NCI-H82 (cell line): ENCODE measurements around the gene KXD1.
"Not testable (repeated sequence)": the region's sequence is repeated elsewhere in the genome, so short reads cannot be mapped to it uniquely, and the experiment has no call there.

Experiments used
- DNase-seq: peaks from one replicate; lab custom pipeline; 2025; lab: John Stamatoyannopoulos, UW

The KXD1 gene

DNA sequence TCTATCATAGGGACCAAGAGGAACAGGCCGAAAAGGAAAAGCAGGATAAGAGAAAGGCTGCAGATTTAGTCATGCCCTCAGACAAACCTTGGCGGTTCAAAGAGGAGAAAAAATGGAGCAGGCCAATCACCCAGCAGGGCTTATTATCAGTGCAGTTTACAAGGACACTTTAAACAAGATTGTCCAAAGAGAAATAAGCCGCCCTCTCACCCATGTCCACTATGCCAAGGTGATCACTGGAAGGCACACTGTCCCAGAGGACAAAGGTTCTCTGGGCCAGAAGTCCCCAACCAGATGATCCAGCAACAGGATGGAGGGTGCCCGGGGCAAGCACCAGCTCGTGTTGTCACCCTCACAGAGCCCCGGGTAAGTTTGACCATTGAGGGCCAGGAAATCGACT, 22.6 kb downstream of the KXD1 start:
- DNase-seq: no peak

DNA sequence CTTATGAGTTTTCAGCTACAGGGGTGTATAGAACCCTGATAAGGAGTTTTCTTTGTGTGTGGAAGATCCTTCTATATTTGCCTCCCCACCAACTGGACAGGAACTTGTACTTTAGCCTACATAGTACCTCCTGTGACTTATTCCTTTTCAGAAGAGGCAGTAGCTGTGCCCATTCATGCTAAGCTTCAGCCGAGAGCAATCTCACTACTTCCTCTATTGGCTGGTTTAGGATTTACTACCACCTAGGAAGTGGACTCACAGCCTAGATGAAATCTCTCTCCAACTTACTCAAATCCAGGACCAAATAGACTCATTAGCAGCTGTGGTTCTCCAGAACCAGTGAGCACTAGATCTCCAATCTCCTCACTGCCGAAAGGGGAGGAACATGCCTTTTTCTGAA, 28.6 kb downstream of the KXD1 start:
- DNase-seq: no peak

DNA sequence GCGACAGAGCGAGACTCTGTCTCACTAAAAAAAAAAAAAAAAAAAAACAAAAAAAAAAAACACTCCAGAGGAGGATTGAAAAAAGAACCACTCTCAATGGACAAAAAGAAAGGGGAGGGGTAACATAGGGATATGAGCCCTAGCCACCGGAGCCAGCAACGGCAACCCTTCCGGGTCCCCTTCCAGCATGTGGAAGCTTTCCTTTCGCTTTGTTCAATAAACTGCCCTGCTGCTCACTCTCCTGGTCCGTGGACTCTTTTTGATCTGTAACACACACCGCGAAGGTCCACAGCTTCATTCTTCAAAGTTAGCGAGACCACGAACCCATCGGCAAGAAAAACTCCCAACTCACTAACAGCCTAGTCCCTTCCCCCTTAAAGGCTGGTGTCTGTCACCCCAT, 29.9 kb downstream of the KXD1 start:
- DNase-seq: no peak

DNA sequence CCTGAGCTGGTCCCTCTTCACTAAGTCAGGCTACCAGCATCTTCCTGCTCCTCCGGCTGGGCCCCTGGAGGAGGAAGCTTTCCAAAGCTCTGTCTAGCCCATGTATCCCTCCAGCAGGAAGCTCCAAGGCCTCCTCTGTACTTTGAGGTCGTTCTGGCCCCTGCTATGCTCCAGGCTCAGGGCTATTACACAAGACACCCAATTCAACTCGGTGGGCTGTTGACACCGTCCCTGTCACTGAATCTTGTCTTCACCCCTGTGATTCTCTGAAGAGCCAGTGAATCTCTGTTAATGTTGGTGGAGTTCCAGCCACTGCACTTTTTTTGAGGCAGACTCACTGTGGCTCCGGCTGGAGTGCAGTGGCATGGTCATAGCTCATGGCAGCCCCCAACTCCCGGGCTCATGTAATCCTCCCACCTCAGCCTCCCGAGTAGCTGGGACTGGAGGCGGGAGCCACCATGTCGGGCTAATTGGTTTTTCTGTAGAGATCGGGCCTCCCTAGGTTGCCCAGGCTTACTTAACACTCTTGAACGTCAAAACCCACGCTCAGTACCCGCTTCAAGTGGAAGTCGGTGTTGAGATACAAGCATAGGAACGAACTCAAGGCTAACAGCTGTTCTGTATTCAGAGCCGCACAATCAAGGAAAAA, 30.4 kb downstream of the KXD1 start:
- peak; percentile 93 for DNase-seq

DNA sequence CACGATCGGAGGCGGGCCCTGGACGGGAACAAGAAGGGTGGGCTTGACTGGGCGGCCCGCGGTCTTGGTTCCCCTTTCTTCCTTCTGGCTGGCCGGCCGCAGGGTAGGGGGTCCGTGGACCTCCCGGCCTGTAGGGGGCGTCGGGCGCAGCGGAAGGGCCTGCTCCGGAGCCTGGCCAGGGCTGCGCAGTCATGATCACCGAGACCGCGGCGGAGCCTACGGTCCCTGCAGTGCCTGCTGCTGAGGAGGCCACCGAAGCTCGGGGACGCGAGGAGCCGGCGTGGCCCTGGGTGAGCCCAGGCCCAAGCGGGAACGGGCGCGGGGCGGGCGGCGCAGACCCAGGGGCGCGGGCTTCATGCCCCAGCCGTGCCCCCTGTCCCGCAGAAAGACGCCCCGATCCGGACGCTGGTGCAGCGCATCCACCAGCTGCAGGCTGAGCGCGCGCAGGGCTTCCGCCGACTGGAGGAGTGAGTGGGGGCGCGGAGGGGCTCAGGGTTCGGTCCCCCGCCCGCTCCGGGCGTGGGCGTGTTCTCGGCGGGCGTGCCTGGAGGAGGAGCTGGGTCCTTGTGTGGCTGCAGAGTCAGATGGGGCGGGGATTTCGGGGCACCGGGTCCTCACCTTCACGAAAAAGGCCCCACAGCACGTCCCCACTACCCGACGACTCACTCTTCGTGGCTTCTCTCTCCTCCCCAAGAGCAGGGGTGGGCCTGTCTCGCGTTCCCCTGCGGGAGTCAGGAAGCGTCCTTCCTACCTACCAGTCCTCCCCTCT, 31.1 kb downstream of the KXD1 start, which contains the start of gene REX1BD:
Gene REX1BD, plus strand, starts transcription at position 188 of the 769 bp plus-strand sequence. Its CDS starts 4 bp downstream, at position 192.
- DNase-seq: peak; percentile 95

DNA sequence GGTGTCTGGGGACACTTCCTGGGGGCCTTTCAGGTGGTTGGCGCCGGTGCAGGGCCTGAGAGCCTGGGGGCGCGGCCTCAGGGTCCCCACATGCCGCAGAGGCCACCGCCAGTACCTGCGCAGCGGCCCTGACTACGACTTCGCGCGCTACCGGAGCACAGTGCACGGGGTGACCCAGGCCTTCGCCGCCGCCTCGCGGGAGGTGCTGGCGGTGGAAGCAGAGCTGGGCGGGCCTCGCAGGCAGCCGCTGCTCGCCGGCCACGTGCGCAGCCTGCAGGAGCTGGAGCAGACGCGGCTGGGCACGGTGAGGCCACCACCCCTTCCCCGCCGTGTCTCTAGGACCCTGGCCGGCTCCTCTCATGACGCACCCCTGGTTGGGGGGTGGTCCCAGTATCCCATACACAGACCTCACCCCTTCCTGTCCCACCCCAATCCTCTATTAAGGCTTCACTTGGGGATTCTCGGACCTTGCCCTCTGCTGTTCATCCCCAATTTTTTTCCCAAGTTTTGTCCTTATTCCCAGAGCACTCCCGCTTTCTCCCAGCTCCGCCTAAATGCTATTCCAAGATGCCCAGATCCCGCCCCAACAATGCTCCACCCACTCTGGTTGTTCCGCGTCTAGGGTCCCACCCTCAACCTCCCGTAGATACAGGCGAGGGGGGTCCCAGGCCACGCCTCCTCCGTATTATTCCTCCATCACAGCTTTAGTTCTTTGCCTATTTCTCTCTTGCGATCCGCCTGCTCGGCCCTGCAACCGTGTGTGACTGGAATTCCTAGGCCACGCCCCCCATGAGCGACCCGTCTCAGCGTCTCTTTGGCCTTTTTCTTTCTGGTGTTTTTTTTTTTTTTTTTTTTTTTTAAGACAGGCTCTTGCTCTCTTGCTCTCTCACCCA, 32.0 kb downstream of the KXD1 start:
- peak; percentile 99 for DNase-seq

DNA sequence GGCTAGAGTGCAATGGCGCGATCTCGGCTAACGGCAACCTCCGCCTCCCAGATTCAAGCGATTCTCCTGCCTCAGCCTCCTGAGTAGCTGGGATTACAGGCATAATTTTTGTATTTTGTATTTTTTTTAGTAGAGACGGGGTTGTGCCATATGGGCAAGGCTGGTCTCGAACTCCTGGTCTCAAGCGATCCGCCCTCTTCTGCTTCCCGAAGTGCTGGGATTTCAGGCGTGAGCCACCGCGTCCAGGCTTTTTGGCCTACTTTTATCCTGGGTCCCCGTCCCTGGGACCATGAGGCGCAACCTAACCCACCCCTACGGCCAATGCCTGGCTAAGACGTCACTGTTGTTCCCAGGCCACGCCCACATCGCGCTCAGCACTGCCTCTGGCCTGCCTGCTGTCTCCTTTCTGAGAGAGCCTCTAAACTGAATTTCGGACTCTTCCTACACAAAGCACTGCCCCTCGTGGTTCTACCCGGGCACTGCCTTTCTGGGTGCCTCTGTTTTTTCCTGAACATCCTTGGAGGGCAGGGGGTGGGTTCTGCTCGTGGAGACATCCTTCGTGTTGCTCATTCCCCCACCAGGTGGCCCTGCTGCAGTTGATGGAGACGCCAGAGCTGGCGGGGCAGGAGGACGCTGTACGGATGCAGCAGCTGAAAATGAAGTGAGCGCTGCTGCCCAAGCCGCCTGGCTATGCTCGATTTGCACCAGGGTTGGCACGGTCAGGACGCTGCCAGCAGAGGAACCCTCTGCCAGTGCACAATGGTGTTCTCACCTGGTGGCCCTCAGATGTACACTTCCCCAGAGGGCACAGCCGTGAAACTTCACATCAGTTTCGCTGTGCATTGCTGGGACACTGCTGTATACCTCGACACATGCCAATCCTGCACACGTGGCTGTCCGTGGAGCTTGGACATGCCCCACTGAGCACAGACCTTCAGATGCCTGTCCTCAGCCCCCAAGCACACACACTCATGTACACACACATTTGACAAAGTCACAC, 32.9 kb downstream of the KXD1 start:
- peak; percentile 99 for DNase-seq

DNA sequence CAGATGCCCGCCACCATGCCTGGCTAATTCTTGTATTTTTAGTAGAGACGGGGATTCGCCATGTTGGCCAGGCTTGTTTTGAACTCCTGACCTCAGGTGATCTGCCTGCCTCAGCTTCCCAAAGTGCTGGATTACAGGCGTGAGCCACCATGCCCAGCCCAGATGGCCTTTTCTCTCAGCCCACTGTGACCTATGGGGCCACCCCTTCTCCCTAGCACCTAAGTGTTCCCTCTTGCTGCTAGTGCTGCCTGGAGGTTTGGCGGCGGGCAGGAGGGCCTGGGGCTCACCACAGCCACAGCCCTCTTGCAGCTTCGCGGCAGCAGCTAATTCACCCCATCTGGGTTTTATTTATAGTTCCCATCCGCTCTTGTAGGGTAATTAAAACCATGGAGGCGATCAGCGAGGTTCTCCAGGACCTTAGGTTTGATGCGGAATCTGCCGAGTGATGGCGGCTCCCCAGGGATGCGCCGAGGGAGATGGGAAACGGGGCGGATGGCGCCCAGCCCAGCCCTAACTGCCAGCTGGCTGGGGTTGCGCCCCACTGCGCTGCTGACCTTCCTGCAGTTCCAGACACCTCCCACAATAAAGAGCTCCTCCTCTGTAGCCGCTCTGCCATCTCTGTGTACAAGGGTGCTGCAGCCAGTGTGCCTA, 34.2 kb downstream of the KXD1 start:
- no peak for DNase-seq

DNA sequence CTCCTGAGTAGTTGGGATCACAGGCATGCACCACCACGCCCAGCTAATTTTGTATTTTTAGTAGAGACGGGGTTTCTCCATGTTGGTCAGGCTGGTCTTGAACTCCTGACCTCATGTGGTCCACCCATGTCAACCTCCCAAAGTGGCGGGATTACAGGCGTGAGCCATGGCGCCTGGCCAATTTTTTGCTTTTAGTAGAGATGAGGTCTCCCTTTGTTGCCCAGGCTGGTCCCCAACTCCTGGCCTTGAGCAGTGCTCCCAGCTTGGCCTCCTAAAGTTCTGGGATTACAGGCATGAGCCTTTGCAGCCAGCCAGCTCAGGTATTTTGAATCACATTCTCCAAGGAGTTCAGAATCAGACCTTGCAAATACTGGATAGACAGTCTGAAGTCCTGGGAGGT, 35.1 kb downstream of the KXD1 start:
- DNase-seq: not testable (repeated sequence)

DNA sequence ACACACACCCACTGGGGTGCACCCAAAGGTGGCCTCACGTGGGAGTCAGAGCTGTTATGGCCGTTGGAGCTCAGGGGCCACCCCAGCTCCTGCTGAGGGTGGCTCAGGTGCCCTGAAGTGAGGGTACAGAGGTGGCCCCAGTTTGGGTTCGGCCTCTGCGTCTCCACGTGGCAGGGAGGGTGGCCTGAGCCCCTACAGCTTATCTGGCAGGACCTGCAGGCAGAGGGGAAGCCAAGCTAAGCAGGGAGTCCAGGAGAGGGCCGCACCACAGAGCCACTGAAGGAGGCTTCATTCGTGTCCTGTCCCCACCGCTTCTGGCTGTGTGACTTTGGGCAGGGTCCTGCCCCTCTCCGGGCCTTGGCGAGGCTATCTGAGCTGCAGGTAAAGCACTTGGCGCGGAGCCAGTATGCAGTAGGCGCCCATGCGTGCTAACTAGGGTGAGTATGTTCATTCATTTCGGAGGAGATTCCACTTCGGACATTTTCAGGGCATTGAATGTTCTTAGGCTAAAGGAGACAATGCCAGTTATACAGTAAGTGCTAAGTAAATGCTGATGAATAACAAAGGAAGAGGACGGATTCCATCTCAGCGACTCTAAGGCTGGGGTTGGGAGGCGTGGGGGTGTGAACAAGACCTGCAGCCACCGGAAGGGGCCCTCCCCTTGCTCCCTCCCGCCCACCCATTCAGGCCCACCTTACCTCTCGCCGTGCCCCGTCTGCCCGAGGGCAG, 35.9 kb downstream of the KXD1 start:
- peak; percentile 65 for DNase-seq

DNA sequence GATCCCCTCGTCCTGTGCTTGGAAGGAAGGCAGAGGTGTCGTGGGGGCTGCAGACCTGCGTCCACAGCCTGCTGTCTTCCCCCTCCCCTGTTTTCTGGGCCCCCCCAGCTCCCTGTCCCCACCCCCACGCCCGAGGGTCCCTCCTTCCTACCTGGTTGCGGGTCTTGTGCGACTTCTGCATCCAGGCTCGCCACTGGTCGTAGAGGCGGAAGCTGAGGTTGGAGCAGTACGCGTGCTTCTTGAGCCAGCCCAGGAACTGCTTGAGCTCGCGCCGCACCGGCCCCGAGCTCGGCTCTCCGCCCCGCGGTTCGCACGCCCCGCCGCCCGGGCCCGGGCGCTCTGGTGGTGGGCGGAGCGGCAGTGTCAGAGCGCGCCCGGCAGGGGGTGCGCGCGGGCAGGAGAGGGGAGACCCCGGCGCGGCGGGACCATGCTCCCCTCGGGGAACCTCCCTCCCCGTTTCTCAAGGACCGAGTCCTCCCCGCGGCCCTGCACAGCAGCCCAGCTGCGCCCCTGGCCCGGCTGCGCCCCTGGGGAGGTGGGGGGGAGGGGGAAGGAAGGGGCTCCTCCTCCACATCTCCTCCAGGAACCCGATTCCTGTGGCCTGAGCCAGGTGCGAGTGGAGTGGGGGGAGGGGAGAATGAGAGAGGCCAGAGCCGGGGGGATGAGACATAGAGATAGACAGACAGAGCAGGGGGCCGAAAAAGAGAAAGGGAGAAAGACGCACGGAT, 36.6 kb downstream of the KXD1 start:
- DNase-seq: peak; percentile 90

DNA sequence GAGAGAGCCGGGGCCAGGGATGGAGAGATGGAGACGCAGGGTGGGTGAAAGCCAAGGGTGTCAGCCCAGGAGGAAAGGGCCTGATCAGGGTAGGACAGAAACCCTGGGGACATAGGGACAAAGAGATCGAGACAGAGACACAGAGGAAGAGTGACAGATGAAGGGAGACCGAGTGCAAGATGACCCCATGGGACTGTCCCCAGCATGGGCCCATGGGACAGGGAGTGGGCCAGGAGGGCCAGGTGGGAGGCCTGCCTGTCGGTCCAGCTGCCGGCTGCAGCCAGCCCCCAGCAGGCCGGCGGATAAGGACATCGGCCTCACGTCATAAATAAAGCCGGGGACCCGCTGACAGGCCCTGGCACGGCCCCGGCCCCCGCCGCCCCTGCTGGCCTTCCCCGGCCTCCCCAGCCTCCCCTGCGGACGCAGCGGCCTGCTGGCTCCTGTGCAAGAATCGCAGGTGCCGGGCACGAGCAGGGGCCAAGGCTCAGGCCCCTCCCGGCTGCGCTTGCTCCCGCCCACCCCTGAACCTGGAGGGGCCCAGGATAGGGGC, 37.2 kb downstream of the KXD1 start:
- no peak for DNase-seq

DNA sequence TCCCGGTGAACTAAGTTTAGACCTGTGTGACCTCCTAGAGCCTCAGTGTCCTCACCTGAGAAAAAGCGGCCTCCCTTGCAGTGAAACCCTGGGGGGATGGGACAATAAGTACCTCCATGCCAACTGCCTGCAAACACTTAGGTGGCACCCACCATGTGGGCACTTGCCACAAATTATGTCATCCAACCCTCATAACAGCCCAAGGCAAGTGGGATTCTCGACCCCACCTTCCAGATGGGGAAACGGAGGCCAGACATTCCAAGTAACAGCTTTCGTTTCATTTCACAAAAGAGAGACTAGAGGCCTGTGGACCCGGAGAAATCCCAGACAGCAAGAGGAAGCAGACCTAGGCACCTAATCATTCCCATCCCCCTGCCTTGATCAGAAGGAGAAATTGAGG, 37.8 kb downstream of the KXD1 start:
- DNase-seq: no peak

DNA sequence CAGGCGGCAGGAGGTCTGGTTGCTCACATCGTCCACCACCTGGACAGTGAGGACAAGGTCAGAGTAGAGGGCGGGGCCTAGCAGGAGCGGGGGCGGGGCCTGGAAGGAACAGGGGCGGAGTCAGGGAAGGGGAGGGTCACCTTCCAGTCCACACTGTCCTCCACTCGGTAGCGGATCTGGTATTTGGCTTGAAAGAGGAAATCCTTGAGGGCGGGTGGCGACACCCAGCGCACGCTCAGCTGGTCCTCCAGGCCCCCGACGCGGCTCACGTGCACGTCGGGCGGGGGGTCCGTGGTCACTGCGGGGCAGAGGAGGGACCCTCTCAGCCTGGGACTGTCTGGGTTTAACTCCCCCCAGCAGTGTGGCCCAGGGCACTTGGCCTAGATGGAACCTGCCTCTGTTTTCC, 39.1 kb downstream of the KXD1 start:
- peak; percentile 85 for DNase-seq

DNA sequence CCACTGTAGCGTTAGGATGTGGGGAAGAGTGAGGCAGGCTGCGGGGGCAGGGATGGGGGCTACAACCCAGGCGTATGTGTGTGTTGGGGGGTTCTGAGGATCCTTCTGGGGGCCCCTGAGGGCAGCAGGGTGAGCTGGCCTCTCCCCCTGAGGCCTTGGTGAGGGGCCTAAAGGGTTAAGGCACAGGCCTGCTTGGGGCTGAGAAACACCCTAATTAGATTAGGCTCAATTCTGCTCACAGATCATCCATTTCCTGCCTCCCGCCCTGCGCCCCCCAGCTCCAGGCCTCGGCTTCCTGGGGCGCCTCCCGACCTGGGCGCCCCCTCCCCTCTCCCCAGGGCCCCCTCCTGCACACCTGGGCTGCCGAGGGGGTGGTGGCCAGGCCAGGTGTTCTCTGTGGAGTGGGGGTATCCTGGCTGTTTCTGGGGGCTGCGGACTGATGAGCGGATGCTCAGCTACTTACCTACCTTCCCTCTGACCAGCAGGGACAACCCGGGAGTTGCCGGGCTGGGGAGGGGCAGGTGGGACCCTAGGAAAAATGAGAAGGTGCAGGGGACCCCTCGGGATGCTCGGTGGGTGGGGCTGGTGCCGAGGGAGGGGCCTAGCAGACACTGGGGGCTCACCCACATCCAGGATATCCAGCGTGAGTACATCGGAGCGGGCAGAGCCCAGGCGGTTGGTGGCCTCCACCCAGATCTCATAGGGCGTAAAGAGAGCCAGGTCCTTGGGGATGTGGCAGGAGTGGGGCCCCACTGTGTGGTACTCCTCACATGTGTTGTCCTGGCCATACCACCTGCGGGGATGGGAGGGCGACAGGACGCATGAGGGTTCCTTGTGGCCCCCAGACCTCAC, 40.4 kb downstream of the KXD1 start:
- DNase-seq: peak; percentile 93

DNA sequence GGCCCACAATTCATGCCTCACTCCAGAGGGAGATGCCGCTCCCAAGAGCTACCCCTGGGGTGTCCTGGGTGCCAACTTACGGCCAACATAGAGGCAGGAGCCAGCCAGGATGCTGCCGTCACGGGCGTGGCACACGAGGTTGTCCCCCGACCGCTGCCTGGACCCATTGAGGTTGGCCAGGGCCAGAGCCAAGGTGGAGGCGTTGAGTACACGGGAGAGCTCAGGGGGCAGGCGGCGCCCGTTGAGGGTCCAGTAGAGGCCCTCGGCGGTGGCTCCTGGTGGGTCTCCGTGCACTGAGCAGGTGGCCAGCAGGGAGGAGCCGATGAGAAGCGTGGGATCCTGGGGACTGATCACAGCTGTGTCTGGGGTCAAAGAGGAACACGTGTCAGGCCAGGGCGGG, 41.8 kb downstream of the KXD1 start:
- no peak for DNase-seq

DNA sequence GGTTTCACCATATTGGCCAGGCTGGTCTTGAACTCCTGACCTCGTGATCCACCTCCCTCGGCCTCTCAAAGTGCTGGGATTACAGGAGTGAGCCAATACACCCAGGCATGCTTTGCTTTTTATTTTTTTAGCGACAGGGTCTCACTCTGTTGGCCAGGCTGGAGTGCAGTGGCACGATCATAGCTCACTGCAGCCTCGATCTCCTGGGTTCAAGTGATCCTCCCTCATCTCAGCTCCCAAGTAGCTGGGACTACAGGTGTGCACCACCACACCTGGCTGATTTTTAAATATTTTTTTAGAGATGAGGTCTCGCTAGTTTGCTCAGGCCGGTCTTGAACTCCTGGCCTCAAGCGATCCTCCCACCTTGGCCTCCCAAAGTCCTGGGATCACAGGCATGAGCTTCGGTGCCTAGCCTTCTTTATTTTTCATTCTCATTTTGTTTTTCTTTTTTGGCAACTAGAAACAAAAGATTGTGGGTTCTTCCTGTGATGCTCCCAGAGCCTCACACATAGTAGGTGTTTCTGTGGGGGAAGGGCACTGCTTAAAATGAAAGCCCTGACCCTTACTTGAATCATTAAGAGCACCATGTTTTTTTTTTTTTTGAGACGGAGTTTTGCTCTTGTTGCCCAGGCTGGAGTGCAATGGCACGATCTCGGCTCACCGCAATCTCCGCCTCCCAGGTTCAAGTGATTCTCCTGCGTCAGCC, 43.2 kb downstream of the KXD1 start:
- not testable (repeated sequence) for DNase-seq

DNA sequence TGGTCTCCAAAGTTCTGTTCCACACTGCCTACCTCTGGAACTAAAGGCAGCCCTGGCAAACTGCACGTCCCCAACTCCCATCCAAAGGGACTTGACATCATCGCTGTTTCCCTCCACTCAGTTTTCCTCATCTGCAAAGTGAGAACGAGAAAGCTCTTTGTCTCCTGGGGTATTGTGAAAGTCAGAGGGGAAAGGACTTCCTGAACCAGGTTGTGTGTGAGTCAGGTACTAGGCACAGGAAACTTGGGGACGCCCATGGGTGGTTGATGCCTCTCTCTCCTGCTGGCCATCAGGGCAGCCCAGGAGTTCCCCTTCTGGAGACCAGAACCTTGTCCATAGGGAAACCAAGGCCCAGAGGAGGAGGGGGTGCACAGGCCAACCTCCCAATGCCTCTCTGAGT, 44.2 kb downstream of the KXD1 start:
- no peak for DNase-seq
